Astrocyte (in vitro differentiated cells and primary cell): ENCODE data around the gene TBATA. TPM values are rescaled to one million over a fixed set of nuclear protein-coding genes. Genes with fewer than 3 reads are reported as not detected.

Experiments used
- DNase-seq: peaks from one replicate; pipeline ENCODE4 v3.0.0-alpha.2; 2010; ENCODE audit warnings: low read depth
- FAIRE-seq: peaks from 2 replicates; lab custom pipeline; 2011; peaks lifted over from hg19 to GRCh38; lab: Jason Lieb, UNC
- H2AFZ ChIP-seq: 2 replicates; pipeline ENCODE4 v1.6.0; 2012; ENCODE audit warnings: low read depth, low read length, inconsistent platforms
- H3K27ac ChIP-seq: 2 replicates; pipeline ENCODE4 v1.5.1; 2011; ENCODE audit warnings: low read depth, low read length, inconsistent platforms
- H3K27me3 ChIP-seq: 2 replicates; pipeline ENCODE4 v1.6.0; 2011; ENCODE audit warnings: low read length, inconsistent platforms; ENCODE audit not compliant: insufficient read depth
- H3K36me3 ChIP-seq: 2 replicates; pipeline ENCODE4 v1.5.1; 2011; ENCODE audit warnings: low read length, inconsistent platforms; ENCODE audit not compliant: insufficient read depth
- H3K4me1 ChIP-seq: 2 replicates; pipeline ENCODE4 v1.5.1; 2011; ENCODE audit warnings: low read length, inconsistent platforms; ENCODE audit not compliant: insufficient read depth
- H3K4me2 ChIP-seq: 2 replicates; pipeline ENCODE4 v1.6.0; 2012; ENCODE audit warnings: low read length, inconsistent platforms
- H3K4me3 ChIP-seq: 2 replicates; pipeline ENCODE4 v1.5.1; 2011; ENCODE audit warnings: low read depth, mild to moderate bottlenecking, low read length, inconsistent platforms; ENCODE audit not compliant: insufficient read depth
- H3K79me2 ChIP-seq: 2 replicates; pipeline ENCODE4 v1.6.0; 2012; ENCODE audit warnings: mild to moderate bottlenecking, low read length, inconsistent platforms; ENCODE audit not compliant: insufficient read depth
- H3K9ac ChIP-seq: 2 replicates; pipeline ENCODE4 v1.6.0; 2012; ENCODE audit warnings: mild to moderate bottlenecking, low read length, inconsistent platforms
- H3K9me3 ChIP-seq: 2 replicates; pipeline ENCODE4 v1.5.1; 2012; ENCODE audit warnings: low read depth, mild to moderate bottlenecking, low read length, inconsistent platforms; ENCODE audit not compliant: insufficient read depth
- H4K20me1 ChIP-seq: 2 replicates; pipeline ENCODE4 v1.6.0; 2012; ENCODE audit warnings: low read length, inconsistent platforms; ENCODE audit not compliant: insufficient read depth
- H3K27ac Mint-ChIP-seq: one replicate; pipeline ENCODE4 v1.8.0; 2021; ENCODE audit warnings: mild to moderate bottlenecking, mixed read lengths; ENCODE audit not compliant: unreplicated experiment
- H3K27me3 Mint-ChIP-seq: one replicate; pipeline ENCODE4 v1.8.0; 2021; ENCODE audit warnings: low read depth, mixed read lengths; ENCODE audit not compliant: unreplicated experiment
- H3K36me3 Mint-ChIP-seq: one replicate; pipeline ENCODE4 v1.8.0; 2021; ENCODE audit warnings: low read depth, mixed read lengths; ENCODE audit not compliant: unreplicated experiment
- H3K4me1 Mint-ChIP-seq: one replicate; pipeline ENCODE4 v1.8.0; 2021; ENCODE audit warnings: low read depth, mixed read lengths; ENCODE audit not compliant: unreplicated experiment
- H3K4me3 Mint-ChIP-seq: one replicate; pipeline ENCODE4 v1.8.0; 2021; ENCODE audit warnings: mild to moderate bottlenecking, moderate library complexity, mixed read lengths; ENCODE audit not compliant: unreplicated experiment
- H3K9me3 Mint-ChIP-seq: one replicate; pipeline ENCODE4 v1.8.0; 2021; ENCODE audit warnings: mild to moderate bottlenecking, mixed read lengths; ENCODE audit not compliant: unreplicated experiment
- EZH2 ChIP-seq: IDR thresholded peaks from 2 replicates; pipeline ENCODE4 v1.6.1; 2012; ENCODE audit warnings: mild to moderate bottlenecking, low read length, inconsistent platforms; ENCODE audit not compliant: insufficient read depth
- total RNA-seq: library from RNA; stranded (reverse); gene quantifications from 2 replicates; pipeline ENCODE4 v1.2.1, GENCODE V29; 2021
- TF ChIP-seq, protein P1 (sequence below): IDR thresholded peaks from 2 replicates; pipeline ENCODE4 v1.5.1; 2011; ENCODE audit warnings: low read depth, mild to moderate bottlenecking, inconsistent platforms, low read length, moderate library complexity; ENCODE audit not compliant: insufficient read depth

The TBATA gene
- total RNA-seq, 1 donor from 2014 or later = not detected

DNA sequence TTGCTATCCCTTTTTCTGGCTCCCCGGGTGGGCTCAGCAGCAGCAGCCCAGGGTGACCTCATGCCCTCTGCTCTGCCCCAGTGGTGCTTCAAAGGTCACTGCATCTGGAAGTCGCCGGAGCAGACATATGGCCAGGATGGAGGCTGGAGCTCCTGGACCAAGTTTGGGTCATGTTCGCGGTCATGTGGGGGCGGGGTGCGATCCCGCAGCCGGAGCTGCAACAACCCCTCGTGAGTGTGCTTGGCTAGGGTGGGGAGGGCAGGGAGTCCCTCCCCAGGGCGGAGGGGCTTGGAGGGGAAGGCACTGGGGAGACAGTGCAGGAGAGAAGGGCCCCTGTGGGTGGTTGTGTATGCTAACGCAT lies 46.4 kb downstream of the TBATA start:
- DNase-seq (no peak), FAIRE-seq (no peak)
- TF ChIP-seq, protein P1, sequence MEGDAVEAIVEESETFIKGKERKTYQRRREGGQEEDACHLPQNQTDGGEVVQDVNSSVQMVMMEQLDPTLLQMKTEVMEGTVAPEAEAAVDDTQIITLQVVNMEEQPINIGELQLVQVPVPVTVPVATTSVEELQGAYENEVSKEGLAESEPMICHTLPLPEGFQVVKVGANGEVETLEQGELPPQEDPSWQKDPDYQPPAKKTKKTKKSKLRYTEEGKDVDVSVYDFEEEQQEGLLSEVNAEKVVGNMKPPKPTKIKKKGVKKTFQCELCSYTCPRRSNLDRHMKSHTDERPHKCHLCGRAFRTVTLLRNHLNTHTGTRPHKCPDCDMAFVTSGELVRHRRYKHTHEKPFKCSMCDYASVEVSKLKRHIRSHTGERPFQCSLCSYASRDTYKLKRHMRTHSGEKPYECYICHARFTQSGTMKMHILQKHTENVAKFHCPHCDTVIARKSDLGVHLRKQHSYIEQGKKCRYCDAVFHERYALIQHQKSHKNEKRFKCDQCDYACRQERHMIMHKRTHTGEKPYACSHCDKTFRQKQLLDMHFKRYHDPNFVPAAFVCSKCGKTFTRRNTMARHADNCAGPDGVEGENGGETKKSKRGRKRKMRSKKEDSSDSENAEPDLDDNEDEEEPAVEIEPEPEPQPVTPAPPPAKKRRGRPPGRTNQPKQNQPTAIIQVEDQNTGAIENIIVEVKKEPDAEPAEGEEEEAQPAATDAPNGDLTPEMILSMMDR = no peak
- Histone ChIP-seq H3K36me3 (peaks cover 2% of the 10 kb centered on the region), H4K20me1 (peaks cover 10% of the 10 kb centered on the region), H2AFZ (no peak overlapping the region), H3K9ac (no peak overlapping the region), H3K79me2 (no peaks in the 10 kb centered on the region), H3K4me3 (no peak overlapping the region), H3K27me3 (no peaks in the 10 kb centered on the region), H3K9me3 (no peaks in the 10 kb centered on the region), H3K4me1 (peaks cover 18% of the 10 kb centered on the region), H3K27ac (no peak overlapping the region), H3K4me2 (no peak overlapping the region)
- Mint-ChIP-seq H3K36me3 (peaks cover 41% of the 10 kb centered on the region), H3K4me3 (no peak overlapping the region), H3K27me3 (peaks cover 7% of the 10 kb centered on the region), H3K9me3 (no peaks in the 10 kb centered on the region), H3K27ac (no peak overlapping the region), H3K4me1 (peaks cover 19% of the 10 kb centered on the region)

DNA sequence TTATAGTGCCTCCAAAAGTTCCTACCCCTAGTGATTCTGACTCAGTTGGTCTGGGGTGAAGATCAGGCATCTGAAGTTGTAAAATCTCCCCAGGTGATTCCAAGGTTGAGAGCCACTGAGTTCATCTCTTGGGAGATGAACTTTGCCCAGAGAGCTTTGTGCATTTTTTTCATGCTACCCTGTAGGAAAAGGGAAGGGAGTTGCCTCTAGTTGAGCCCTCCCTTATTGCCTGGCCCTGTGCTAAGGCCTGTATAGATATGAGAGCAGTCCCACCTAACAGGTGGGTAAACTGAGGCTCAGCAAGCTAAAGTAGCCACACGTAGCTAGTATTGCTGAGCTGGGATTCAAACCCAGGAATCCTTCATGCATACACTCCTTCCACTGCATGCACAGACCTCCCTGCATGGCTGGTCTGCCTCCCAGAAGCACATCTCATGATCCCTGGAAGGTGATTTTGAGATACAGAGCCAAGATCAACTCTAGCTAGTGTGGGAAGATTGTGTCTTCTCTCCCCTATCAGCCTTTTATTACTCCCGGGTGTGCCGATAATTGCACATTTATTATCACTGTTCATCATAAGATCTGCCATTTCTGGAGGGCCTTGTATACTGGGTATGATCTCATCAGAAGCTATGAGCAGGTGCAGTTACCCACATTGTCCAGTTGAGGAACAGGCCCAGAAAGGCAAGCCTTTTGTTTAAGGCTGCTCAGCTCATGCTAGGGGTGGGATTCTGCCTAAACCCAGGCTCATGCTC lies 47.0 kb downstream of the TBATA start:
- FAIRE-seq = no peak
- no peak overlapping the region for H3K9ac ChIP-seq
- H3K9me3 ChIP-seq = no peaks in the 10 kb centered on the region
- no peaks in the 10 kb centered on the region for H3K79me2 ChIP-seq
- H3K27ac ChIP-seq = no peak overlapping the region
- no peak overlapping the region for H3K27ac Mint-ChIP-seq
- peaks cover 2% of the 10 kb centered on the region for H3K36me3 ChIP-seq
- H2AFZ ChIP-seq = no peak overlapping the region
- no peak overlapping the region for H3K4me3 Mint-ChIP-seq
- peaks cover 10% of the 10 kb centered on the region for H3K27me3 Mint-ChIP-seq
- H3K4me3 ChIP-seq = no peak overlapping the region
- no peak for DNase-seq
- TF ChIP-seq, protein P1 = no peak
- TF ChIP-seq EZH2 = no peak
- no peaks in the 10 kb centered on the region for H3K27me3 ChIP-seq
- peaks cover 10% of the 10 kb centered on the region for H4K20me1 ChIP-seq
- H3K4me2 ChIP-seq = no peak overlapping the region
- peaks cover 19% of the 10 kb centered on the region for H3K4me1 Mint-ChIP-seq
- H3K36me3 Mint-ChIP-seq = peaks cover 42% of the 10 kb centered on the region
- peaks cover 18% of the 10 kb centered on the region for H3K4me1 ChIP-seq
- no peaks in the 10 kb centered on the region for H3K9me3 Mint-ChIP-seq

DNA sequence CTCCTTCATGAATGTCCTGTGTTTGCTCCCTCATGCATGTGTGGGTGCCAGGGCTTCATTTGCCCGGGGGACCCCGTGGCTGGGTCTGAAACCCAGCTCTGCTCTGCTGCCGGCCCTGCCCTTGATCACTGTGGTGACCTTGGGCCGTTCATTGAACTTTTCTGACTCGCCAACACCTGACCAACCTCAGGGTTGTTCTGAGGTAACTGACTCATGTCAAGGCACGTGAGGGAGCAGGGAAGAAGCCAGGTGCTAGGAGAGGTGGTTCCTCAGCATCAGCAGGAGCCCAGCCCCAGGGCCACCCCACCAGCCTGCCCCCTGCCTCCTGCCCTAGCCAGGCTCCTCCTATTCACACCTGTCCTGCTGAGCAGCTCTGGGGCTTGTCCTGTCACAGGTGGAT lies 47.9 kb downstream of the TBATA start:
- Histone ChIP-seq H3K4me2 (no peak overlapping the region), H3K4me3 (no peak overlapping the region), H3K9ac (no peak overlapping the region), H2AFZ (no peak overlapping the region), H3K27me3 (no peaks in the 10 kb centered on the region), H3K79me2 (no peaks in the 10 kb centered on the region), H3K36me3 (peaks cover 2% of the 10 kb centered on the region), H3K9me3 (no peaks in the 10 kb centered on the region), H3K27ac (no peak overlapping the region), H4K20me1 (peaks cover 10% of the 10 kb centered on the region), H3K4me1 (peaks cover 10% of the 10 kb centered on the region)
- Mint-ChIP-seq H3K36me3 (peaks cover 47% of the 10 kb centered on the region), H3K27ac (no peak overlapping the region), H3K4me3 (no peak overlapping the region), H3K27me3 (peaks cover 12% of the 10 kb centered on the region), H3K9me3 (no peaks in the 10 kb centered on the region), H3K4me1 (peaks cover 13% of the 10 kb centered on the region)
- FAIRE-seq = no peak
- no peak for DNase-seq
- TF ChIP-seq, protein P1 = no peak
- no peak for TF ChIP-seq EZH2
